Measurements from ENCODE around the gene DDAH1.

DDAH1 gene

DNA sequence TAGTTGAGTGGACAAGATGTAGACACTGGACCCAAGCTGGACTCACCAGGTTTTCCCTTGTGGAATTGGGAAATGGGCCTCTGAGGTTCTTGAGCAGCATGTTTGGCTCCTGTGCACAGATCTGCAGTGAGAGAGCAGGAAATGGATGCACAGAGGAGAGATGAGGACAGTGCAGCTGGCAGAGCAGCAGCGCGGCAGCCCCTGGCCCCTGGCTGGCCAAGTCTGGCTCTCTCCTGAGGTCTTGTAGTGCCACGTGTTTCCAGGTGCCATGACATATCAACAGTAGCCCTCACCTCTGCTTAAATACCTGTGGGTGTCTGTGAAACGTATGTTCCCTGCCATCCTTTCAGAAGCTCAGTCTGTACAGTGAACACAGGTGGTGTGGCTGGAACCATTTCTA, 169.3 kb downstream of the DDAH1 start:
- DNase-seq: no peak

DNA sequence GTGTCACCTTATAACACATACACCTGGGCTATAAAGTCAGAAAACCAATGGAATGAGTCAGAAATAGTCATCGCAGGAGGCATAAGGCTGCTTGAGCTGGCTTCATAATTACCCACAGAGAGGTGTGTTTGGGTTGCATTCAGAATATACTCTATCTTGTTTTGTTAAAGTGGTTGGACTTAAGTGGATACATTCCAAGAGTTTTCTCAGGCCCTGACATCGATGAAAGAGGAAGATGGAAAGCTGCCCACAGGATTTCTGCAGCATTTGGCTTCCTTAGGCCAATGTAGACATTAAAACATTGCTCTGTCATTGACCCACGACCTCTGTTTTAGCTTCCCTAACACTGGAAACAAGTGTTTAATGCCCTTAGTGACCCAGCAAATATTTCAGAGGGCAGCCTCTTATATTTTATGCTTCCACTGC, 169.9 kb downstream of the DDAH1 start:
- no peak for DNase-seq

GRCh38 chr1:85290826-85291225, 174.1 kb downstream of the DDAH1 start:
- DNase-seq: no peak

GRCh38 chr1:85289848-85290335, 175.1 kb downstream of the DDAH1 start:
- DNase-seq: no peak

- DNase-seq: no peak
These were observed 175.6 kb downstream of the DDAH1 start for GRCh38 chr1:85289207-85289847.

DNA sequence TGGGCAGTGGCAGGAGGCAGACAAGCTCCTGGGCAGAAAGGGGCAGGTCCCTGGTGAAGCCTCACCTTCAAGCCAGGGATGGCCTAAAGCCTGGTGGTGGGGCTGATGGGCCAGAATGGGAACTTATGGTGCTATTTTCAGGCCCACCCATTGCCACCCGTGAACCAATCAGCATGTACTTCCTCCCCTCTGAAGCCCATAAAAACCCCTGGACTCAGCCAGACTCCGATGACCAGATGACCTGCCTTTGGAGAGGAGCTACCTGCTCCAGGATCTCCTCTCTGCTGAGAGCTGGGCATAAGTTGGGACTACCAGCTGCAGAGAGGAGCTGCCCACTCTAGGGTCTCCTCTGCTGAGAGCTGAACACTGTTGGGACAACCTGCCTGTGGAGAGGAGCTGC, 180.8 kb downstream of the DDAH1 start:
- no peak for DNase-seq

DNA sequence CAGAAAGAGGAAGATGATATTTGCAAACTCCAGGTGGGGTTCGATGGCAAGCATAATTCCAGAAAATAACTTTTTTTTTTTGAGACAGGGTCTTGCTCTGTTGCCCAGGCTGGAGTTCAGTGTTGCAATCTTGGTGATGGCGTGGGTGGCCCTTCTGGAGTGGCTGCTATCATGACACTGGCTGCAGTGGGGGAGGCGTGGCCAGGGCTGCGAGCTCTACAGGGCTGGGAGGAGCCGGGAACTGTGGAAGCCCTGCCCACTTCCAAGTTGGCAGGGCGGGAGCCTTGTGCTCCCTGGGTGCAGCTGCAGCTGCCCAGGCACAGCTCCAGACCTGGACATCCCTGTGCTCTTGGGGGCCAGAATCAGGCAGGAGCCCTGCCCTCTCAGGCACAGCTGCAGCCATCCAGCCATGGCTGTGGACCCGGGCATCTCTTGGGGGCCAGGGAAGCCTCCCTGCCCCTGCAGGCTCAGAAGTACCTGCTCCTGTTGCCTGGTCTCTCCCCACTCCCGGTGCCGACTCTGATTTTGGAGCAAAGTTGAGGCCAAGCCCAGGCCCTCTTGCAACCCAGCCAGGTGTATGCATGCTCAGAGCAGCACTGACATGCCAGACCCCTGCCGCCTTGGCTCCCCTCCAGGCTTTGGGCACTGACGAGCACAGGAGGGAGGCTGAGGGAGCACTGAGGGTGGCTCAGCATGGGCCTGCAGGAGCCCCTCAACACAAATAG, 181.3 kb downstream of the DDAH1 start:
- DNase-seq: no peak

DNA sequence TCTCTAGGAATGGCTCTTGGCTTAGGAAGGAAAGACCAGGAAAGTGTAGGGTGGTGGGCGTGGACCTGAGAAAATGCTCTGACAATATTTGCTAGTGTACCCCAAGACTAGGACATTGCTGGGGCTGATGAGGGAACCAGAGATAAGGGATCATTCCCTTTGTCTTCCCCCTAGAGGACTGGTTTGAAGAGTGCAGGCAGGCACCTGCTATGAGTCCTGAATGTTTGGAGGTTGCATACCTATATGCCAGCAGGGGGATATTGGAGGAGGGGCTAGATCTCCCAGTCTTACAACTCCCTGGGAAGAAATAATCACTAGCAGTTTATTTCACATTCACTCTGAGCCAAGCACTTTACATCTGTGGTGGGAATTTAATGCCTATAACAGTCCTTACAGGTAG, 182.5 kb downstream of the DDAH1 start:
- no peak for DNase-seq

- no peak for DNase-seq
These were observed 184.3 kb downstream of the DDAH1 start for GRCh38 chr1:85280636-85281035.

DNA sequence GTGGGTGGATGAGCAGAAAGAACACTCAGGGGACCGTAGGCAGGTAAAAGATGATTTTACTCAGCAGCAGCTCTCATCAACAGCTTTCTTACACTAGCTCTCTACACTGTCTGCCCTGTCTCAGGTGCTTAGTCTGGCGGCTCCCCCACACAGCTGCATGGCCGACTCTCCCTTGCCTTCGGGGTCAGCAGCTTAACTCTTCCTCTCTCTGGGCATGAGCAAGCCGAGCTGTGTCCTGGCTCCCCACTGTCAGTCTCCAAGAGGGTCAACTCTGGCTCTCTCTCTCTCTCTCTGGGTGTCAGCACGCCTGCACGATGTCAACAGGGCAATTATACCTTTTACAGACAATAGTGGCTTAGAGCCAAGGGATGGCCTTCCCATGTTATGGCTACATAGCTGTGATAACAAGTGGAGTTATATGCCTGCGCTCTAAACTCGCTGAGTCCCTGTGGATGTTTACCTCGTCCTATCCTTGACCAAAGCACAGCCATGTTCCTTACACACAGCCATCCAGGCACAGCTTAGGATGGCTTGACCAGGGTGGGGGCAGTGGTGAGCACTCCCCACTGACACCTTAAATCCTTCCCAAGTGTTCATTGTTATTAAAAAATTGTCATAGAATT, 185.4 kb downstream of the DDAH1 start:
- DNase-seq: no peak

GRCh38 chr1:85278853-85279314, 186.1 kb downstream of the DDAH1 start:
- DNase-seq: no peak

GRCh38 chr1:85277802-85278201, 187.2 kb downstream of the DDAH1 start:
- no peak for DNase-seq

- no peak for DNase-seq
These were observed 187.8 kb downstream of the DDAH1 start for GRCh38 chr1:85276978-85277639.

- peak; percentile 81 to 89 for DNase-seq
These were observed 188.6 kb downstream of the DDAH1 start, which contains the start of gene BCL10 for GRCh38 chr1:85276215-85276977. BCL10 (minus strand) TSS chr1:85276632; CDS start chr1:85276352, 280 bp downstream.

DNA sequence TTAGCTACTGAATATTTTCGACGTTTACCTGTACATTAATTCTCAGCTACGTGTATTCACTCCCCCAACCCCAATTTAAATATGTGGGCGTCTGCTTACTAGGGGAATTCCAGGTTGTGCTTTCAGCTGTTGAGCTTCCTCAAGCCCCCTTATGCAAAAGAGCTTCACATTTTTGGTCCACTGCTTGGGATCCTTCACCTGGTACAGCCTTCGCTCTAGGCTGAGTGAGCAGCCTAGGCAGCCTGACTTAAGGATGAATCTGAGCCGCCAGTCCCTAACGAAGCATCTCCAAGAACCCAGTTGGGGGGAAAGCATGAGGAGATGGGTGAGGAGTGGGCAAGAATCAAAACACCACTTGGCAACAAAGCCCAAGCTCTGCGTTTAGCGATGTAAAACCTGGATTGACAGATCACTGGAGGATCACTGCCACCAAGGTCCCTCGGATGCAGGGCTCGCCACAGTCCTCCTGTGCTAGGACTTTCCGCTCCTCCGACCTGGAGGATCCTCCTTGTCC, 189.2 kb downstream of the DDAH1 start:
- DNase-seq: no peak

- DNase-seq: no peak
These were observed 189.9 kb downstream of the DDAH1 start for GRCh38 chr1:85274969-85275453.

- DNase-seq: no peak
These were observed 191.6 kb downstream of the DDAH1 start for GRCh38 chr1:85273397-85273796.

DNA sequence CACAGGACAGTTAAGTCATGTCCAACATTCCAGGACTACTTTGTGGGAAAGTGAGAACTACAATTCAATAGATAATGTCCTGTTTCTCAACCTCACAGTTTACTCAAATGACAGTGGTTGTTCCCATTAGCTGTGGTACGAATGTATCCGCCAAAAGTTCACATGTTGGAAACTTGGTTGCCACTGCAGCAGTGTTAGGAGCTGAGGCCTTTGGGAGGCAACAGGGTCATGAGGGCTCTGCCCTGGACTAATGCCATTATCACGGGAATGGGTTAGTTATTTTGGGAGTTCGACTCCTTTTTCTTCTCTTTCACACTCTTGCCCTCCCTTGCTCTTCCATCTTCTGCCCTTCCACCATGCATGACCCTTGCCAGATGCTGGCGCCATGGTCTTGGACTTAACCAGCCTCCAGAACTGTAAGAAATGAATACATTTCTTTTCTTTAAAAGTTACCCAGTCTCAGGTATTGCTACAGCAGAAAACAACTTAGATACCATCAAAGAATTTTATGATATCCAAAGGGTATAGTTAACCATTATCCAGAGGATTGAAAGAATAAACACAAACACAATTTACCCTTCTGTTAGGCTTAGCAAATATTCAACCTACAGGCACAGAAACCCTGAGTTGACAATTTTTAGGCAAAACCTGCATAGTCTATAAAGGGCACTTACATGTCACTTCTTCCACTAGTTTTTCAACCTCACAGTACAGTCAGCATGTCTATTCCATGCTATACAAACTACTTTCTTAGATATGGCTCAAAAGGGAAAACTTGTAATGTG, 196.0 kb downstream of the DDAH1 start:
- no peak for DNase-seq

All from cerebellar nuclear complex (tissue), 1 donor.